Measurements from ENCODE around the gene AZIN2. TPM values are rescaled to one million over a fixed set of nuclear protein-coding genes. Genes with fewer than 3 reads are reported as not detected.
"Not testable (repeated sequence)": the region's sequence is repeated elsewhere in the genome, so short reads cannot be mapped to it uniquely, and the experiment has no call there.

The AZIN2 gene
- total RNA-seq, 4 donors from 2014 or later: 2.1 to 3.7 (median 3.2) TPM

DNA sequence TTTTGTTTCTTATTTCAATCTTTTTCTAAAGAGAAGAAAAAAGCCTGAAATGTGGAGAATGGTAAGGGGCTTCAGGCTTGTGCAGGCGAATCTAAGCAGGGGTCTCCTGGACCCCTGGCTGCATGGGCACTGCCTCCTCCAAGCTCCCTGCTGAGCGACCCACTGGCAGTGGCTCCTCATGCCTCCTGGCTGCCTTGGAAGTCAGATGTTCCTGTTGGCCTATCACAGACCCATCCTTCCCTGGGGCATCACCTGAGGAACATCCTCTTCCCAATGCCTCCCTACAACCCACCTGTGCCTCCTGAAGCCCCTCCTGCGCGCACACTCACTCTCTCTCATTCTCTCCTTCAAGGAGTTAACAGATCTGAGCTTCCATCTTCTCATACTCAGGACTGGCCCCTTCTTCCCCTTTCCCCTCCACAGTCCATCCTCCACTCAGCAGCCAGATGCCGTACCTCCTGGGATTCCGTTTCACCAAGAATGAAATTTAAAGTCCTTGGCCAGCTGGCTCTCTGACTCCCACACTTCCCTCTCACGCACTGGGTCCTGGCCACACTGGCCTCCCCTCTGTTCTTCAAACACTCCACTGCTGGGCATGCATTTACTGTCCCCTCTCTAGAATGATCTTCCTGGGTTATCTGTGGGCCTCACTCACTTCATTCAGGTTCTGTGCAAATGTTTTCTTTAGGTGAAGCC, 41.7 kb downstream of the AZIN2 start:
- Histone ChIP-seq H3K4me1 (peaks cover 28% of the 10 kb centered on the region), H3K36me3 (no peaks in the 10 kb centered on the region), H3K27me3 (no peaks in the 10 kb centered on the region), H3K9me3 (no peaks in the 10 kb centered on the region), H3K4me3 (no peak overlapping the region), H3K27ac (peak overlapping the region; percentile 37)
- DNase-seq (ENCODE audit: low spot score in 2 of 2): no peak
- WGBS: 63% methylated on average over 7 of the region's 7 CpGs
- TF ChIP-seq POLR2AphosphoS5 (IDR thresholded peaks at IDR 0.05) (no peak), POLR2A (IDR thresholded peaks at IDR 0.05) (no peak)
- TF ChIP-seq, protein P1, sequence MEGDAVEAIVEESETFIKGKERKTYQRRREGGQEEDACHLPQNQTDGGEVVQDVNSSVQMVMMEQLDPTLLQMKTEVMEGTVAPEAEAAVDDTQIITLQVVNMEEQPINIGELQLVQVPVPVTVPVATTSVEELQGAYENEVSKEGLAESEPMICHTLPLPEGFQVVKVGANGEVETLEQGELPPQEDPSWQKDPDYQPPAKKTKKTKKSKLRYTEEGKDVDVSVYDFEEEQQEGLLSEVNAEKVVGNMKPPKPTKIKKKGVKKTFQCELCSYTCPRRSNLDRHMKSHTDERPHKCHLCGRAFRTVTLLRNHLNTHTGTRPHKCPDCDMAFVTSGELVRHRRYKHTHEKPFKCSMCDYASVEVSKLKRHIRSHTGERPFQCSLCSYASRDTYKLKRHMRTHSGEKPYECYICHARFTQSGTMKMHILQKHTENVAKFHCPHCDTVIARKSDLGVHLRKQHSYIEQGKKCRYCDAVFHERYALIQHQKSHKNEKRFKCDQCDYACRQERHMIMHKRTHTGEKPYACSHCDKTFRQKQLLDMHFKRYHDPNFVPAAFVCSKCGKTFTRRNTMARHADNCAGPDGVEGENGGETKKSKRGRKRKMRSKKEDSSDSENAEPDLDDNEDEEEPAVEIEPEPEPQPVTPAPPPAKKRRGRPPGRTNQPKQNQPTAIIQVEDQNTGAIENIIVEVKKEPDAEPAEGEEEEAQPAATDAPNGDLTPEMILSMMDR (IDR thresholded peaks at IDR 0.05): no peak

DNA sequence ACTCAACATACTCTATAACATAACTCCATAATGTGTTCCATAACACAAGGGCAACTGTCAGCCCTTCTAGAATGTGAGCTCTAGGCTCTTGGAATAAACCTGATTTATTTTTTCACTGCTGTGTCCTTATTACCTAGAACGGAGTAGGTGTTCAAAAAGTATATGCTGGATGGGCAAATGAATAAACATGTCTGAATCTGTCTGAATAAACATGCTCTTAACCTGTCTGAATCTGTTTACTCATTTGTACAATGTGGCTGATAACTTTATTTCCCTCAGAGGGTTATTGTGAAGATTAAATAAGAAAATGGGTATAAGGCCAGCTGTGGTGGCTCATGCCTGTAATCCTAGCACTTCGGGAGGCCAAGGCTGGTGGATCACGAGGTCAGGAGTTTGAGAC, 42.3 kb downstream of the AZIN2 start:
- WGBS: 54% methylated on average over 3 of the region's 3 CpGs
- Histone ChIP-seq H3K36me3 (no peaks in the 10 kb centered on the region), H3K9me3 (no peaks in the 10 kb centered on the region), H3K27me3 (no peaks in the 10 kb centered on the region), H3K4me3 (no peak overlapping the region), H3K4me1 (peaks cover 33% of the 10 kb centered on the region), H3K27ac (peak overlapping the region; percentile 37)
- TF ChIP-seq POLR2AphosphoS5 (IDR thresholded peaks at IDR 0.05) (no peak), POLR2A (IDR thresholded peaks at IDR 0.05) (no peak), EP300 (IDR thresholded peaks at IDR 0.05) (no peak)
- TF ChIP-seq, protein P1 (IDR thresholded peaks at IDR 0.05): no peak
- DNase-seq (ENCODE audit: low spot score in 2 of 2): no peak

DNA sequence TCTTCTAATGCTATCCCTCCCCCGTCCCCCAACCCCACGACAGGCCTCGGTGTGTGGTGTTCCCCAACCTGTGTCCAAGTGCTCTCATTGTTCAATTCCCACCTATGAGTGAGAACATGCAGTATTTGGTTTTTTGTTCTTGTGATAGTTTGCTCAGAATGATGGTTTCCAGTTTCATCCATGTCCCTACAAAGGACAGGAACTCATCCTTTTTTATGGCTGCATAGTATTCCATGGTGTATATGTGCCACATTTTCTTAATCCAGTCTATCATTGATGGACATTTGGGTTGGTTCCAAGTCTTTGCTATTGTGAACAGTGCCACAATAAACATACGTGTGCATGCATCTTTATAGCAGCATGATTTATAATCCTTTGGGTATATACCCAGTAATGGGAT, 43.7 kb downstream of the AZIN2 start:
- H3K27me3 ChIP-seq; DNase-seq (ENCODE audit: low spot score in 2 of 2); H3K9me3 ChIP-seq; H3K4me3 ChIP-seq; H3K36me3 ChIP-seq; H3K27ac ChIP-seq: not testable (repeated sequence)
- H3K4me1 ChIP-seq: peaks cover 46% of the 10 kb centered on the region
- 91% methylated on average over 4 of the region's 4 CpGs for WGBS

DNA sequence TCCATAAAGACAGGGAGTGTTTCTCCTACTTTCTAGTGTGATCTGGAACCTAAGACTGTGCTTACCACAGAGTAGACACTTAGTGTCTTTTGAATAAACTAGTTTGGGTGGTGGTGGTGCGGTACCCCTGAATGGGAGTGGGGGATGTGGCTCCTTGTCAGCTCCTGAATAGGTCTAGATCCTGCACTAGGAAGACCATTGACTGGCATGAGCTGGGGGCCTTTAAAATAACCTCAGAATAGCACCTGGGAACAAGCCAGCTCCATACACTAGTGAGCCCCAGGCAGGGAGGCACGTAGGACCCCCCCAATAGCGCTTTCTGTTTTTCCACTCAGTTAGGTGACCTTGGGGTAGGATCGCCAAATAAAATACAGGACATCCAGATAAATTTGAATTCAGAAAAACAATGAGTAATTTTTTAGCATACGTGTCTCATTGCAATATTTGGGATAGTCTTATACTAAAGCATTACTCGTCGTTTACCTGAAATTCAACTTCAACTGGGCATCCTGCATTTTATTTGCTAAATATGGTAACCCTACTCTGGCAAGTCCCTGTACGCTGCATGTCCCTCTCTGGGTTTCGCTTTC, 45.6 kb downstream of the AZIN2 start:
- Histone ChIP-seq H3K4me1 (peaks cover 50% of the 10 kb centered on the region), H3K4me3 (peak overlapping the region; percentile 73), H3K9me3 (no peaks in the 10 kb centered on the region), H3K27ac (peak overlapping the region; percentile 82), H3K36me3 (no peaks in the 10 kb centered on the region), H3K27me3 (no peaks in the 10 kb centered on the region)
- no peak for TF ChIP-seq POLR2AphosphoS5 (IDR thresholded peaks at IDR 0.05)
- no peak for TF ChIP-seq EP300 (IDR thresholded peaks at IDR 0.05)
- no peak for TF ChIP-seq POLR2A (IDR thresholded peaks at IDR 0.05)
- TF ChIP-seq, protein P1 (IDR thresholded peaks at IDR 0.05): no peak
- DNase-seq (ENCODE audit: low spot score in 2 of 2): no peak
- 28% methylated on average over 9 of the region's 9 CpGs for WGBS

DNA sequence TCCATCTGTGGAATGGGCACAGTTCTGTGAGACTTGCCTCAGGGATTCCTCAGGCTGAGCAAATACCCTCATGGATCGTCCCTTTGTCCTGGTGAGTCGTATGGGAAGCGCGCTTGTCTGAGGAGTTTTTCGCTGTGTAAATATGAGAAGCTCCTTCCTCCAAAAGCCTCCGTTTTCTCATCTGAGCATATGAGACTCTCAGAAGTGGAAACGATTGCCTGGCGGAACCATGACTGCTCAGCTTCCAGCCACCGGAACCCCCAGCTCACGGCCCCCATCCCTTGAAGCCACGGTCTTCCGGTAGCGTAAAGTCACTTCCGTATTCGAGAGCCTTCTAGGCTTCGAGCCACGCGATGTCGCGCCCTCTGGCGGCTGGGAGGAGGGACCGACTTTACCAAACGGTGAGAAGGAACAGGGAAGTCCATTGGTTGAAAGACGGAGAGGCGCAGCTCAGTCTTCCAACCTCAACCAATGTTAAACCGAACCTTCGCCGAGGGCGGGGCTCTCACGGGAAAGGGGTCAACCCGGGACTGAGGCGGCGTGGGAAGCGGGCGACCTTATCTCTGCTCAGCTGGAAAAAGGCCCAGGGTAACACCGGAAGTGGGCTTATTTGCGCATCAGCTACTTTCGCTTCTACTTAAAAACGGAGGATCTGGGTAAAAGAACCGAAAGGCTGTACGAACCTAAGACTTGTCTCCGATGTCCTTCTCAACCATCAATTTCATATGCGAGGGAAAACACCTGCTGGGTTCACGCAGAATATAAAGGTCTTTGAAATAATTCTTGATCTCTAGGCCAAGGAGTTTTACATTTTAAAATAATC, 46.3 kb downstream of the AZIN2 start:
- DNase-seq (ENCODE audit: low spot score in 2 of 2): peak; percentile 99
- peaks cover 50% of the 10 kb centered on the region for H3K4me1 ChIP-seq
- no peaks in the 10 kb centered on the region for H3K27me3 ChIP-seq
- H3K9me3 ChIP-seq: no peaks in the 10 kb centered on the region
- H3K4me3 ChIP-seq: peak overlapping the region; percentile 73
- no peaks in the 10 kb centered on the region for H3K36me3 ChIP-seq
- TF ChIP-seq, protein P1 (IDR thresholded peaks at IDR 0.05): peak; percentile 76 to 92
- TF ChIP-seq EP300 (IDR thresholded peaks at IDR 0.05): no peak
- TF ChIP-seq POLR2AphosphoS5 (IDR thresholded peaks at IDR 0.05): peak in 2 of 3 donors; percentile 95 to 96
- peak in 1 of 2 donors; percentile 56 for TF ChIP-seq POLR2A (IDR thresholded peaks at IDR 0.05)
- H3K27ac ChIP-seq: peak overlapping the region; percentile 82
- WGBS: under 1% methylated on average over 44 of the region's 44 CpGs
